Stimulated activated CD4-positive, alpha-beta T cell treated with anti-CD3 and anti-CD28 coated beads, Interleukin-4, amount 100 ng/mL, for 24 hours (primary cell): ENCODE measurements around the gene PAK4.

Source experiments
- DNase-seq: peaks from one replicate; pipeline ENCODE4 v3.0.0-alpha.2; 2020

Gene PAK4

GRCh38 chr19:39167461-39168257 lies 42.1 kb downstream of the PAK4 start:
- no peak for DNase-seq

- no peak for DNase-seq
Measured at GRCh38 chr19:39168258-39169142, 42.9 kb downstream of the PAK4 start.

- no peak for DNase-seq
Measured at GRCh38 chr19:39169143-39169810, 43.7 kb downstream of the PAK4 start.

- no peak for DNase-seq
Measured at GRCh38 chr19:39170386-39171231, 45.0 kb downstream of the PAK4 start.

- no peak for DNase-seq
Measured at GRCh38 chr19:39171479-39172465, 46.2 kb downstream of the PAK4 start.

GRCh38 chr19:39172700-39173501 lies 47.3 kb downstream of the PAK4 start:
- DNase-seq = no peak

- DNase-seq = no peak
Measured at GRCh38 chr19:39173502-39173991, 48.0 kb downstream of the PAK4 start.

- DNase-seq = no peak
Measured at GRCh38 chr19:39174142-39174541, 48.6 kb downstream of the PAK4 start.

GRCh38 chr19:39174558-39175544 lies 49.3 kb downstream of the PAK4 start:
- no peak for DNase-seq

- no peak for DNase-seq
Measured at GRCh38 chr19:39175564-39175963, 50.0 kb downstream of the PAK4 start.

- DNase-seq = no peak
Measured at GRCh38 chr19:39177110-39177699, 51.6 kb downstream of the PAK4 start.

- DNase-seq = no peak
Measured at GRCh38 chr19:39177736-39178135, 52.1 kb downstream of the PAK4 start.

GRCh38 chr19:39178296-39179006 lies 52.9 kb downstream of the PAK4 start:
- DNase-seq = no peak

GRCh38 chr19:39179754-39180153 lies 54.2 kb downstream of the PAK4 start:
- DNase-seq = no peak

GRCh38 chr19:39180749-39181148 lies 55.2 kb downstream of the PAK4 start:
- DNase-seq = no peak

- DNase-seq = no peak
Measured at GRCh38 chr19:39181500-39182173, 56.1 kb downstream of the PAK4 start.

- no peak for DNase-seq
Measured at GRCh38 chr19:39182174-39182505, 56.6 kb downstream of the PAK4 start.
